ELR (cell line): ENCODE results near the gene ANO3.

Experiments
- DNase-seq: peaks from one replicate; pipeline ENCODE4 v3.0.0-alpha.2; 2015; ENCODE audit warnings: low read depth

ANO3 gene

DNA sequence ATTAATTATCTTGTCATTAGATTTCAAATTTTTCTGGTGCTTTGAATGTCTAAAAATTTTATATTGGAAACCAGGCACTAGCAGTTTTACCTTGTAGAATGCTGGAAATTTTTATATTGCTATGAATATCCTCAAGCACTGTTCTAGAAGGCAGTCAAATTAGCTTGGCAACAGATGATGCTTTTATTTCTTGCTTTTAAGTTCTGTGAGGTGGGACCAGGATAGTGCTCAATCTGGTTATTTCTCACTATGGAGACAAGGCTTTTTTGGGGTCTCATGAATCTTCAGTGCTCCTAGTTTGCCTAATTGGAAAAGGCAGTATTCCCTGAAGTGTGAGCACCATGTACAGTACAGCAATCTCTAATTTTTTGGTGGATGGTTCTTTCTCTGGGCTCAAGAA lies 27.1 kb downstream of the ANO3 start:
- DNase-seq = no peak

DNA sequence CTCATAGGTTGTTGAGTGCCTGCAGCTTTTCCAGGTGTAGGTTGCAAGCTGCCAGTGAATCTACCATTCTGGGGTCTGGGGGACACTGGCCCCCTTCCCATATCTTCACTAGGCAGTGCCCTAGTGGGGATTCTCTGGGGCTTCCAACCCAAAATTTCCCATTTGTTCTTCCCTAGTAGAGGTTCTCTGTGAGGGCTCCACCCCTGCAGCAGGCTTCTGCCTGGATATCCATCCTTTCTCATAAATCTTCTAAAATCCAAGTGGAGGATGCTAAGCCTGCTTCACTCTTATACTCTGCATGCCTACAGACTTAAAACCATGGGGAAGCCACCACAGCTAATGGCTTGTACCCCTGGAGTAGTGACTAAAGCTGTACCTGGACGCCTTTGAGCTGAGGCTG lies 33.4 kb downstream of the ANO3 start:
- DNase-seq = no peak

DNA sequence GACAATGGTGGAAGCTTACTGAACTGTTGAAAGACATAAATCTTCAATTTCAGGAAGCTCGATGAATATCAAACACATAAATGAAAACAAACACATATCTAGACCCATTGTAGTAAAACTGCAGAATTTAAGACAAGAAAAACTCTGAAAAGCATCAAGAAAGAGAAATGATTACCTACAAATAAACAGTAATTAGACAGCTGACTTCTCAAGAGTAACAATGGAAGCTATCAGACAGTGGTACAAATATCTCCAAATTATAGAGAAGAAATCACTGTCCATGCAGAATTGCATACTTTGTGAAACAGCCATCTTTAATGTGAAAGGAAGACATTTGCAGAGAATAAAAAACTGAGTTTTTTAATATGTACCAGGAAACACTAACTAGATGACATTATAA lies 45.7 kb downstream of the ANO3 start:
- no peak for DNase-seq

DNA sequence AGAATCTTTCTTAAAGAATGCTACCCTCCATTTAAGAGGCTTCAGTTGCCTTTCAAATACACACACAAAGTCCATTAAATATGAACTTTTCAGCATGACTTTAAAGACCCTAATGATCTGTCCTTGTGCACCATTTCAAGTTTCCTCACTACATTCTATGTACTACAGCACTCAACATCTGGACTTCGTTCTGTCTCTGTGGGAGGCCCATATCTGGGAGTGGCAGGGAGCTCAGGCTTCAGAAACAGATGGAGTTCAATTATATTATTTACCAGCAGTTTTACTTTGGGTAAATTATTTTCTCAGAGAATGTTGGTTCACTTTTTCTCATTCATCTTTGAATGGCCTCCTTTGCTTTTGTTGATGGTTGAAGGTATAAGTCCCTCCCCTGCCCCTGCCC lies 67.4 kb downstream of the ANO3 start:
- DNase-seq = no peak

DNA sequence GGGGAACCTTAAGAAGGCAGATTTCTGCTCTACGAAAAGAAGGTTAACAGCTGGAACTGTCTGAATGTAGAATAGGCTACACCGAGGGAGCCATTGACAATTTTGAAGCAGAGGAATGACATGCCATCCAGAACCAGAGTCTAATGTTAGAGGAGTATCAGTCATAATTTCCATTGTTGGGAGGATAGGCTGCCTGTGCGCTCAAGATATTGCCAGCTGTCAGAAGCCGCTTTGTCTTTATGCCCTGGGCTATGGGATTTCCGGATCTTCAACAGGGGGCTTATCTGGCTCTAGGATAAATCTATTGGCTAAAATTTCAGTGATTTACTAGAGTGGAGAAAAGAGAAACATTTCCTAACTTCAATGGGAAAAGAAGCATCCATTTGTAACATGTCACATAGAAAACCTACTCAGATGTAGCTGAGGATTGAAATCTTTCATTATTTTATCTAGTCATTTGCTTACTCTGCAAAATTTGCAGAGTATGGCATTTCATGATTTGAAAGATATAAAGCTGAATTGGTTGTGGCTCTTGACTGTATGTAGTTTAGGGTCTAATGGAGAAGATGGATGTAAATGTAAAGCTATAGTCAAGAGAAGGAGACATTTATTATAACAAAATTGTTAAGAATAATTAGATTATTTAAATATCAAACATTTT lies 78.9 kb downstream of the ANO3 start:
- DNase-seq = no peak

DNA sequence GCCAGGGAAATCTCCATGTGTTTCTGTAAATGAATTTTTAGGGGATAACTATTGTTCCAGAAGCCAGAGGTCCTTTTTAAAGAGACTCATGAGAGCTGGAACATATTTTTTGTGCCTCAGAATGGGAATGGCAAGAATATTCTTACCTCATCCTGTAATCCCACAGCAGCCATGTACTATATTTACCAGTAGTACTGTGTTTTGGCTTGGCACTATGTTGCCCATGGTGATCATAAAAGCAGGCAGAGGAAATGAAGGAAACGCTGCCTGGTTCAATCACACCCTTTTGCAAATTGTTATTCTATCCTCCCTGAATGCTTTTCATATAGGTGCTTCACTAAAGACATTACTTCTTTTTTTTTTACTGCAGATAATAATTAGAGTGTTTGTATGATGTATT lies 81.0 kb downstream of the ANO3 start:
- no peak for DNase-seq

DNA sequence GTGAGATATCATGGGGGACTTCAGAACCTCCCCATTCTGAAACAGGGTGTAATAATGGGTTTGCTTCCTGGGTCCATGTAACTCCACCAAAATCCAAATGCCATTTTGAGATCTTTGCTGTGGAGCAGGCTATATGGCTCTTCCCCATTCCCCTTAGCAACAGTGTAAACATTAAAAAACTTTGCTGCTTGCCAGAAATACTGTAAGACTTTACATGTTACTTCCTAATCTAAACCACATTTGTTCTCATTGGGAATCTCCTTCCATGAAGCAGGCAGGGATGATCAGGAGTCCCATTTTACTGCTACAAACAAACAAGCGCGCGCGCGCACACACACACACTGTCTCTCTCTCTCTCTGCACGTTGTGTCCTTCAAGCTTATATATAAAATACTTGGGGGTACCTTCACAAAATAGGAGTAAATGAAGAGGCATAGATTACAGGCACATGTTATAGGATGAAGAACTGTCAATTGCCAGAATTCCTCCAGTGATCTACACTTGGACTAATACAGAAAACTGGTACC lies 86.5 kb downstream of the ANO3 start:
- no peak for DNase-seq

DNA sequence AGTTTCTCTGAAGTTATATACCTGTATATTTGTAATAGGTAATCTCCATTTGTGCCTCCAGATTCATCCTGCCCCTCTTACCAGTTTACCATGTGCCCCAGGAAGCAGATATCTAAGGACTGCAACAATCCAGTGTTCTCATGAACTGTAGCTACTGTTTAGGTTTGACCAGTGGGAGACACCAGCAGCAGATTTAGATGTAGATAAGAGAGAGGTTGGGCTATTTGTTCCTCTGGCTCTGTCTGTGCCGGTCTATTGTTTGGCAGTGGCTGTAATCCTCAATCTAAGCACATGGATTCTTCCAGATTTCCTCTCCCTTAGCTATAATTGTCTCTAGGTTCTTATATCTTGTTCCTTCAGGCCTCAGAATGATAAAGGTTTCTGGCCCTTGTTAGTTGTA lies 88.4 kb downstream of the ANO3 start:
- DNase-seq = no peak

DNA sequence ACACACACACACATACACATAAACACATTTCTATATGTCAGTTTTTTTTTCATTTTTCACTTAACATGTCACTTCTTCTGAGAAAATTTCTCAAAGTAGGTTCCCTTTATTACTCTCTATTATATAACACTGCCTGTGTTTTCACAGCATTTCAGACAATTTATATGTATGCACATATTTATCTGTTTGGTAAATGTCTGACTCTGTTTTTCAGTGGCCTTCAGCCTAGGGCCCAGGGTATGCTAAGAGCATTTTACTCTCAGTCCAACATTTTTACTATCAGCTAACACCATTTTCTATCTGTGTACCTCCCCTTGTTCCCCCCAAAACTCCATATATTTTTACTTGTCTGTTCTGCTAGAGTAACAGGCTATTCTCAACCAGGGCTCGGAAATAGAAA lies 92.3 kb downstream of the ANO3 start:
- DNase-seq = no peak

DNA sequence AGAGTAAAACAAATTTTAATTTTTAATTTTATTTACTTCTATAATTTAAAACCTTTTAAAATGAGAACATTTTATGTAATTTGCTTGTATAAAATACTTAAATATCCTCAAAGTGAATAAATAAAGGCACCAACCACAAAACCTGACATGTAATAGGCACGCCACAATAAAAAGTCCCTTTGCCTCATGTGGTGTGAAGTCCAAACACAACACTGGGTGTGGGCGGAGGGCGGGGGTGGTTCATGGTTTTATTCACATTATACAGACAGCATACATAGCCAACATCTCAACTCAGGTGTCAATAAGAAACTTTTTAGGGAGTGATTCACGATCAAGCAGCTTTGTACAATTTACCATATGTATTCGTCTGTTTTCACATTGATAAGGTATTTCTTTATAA lies 107.9 kb downstream of the ANO3 start:
- no peak for DNase-seq

DNA sequence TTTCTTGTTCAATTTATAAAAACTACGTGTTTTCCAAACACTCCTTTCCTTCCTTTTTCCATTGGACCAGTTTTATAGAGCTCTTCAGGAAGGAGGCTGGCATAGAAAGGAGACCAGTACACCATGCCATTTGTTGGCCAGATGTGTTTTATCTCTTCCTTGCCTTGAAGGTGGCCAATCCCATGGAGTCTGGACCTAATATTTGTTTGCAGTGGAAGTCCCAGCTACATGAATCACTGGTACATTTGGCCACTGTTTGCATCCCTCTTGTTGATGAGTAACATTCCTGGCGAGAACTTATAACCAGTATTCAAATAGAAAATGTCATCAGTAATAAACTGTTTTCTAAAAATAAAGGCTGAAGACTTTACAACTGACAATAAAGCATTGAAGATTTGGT lies 110.2 kb downstream of the ANO3 start:
- DNase-seq = no peak

DNA sequence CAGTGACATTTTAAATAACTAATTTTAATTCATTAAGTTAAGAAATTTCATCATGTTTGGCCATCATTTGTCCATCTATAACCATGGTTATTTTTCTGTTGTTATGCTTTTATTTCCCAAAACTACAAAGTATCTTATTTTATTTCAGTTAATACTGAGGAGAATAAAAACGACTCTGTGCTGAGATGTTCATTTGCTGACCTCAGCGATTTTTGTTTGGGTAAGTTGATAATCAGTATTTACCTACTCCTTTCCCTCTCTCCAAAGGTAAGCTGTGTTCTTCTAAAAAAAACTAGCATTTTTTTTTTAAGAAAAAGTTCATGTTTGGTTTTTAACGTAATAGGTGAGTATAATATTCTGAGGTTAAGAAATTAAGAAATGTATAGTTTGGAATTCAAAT lies 111.7 kb downstream of the ANO3 start:
- DNase-seq = no peak

DNA sequence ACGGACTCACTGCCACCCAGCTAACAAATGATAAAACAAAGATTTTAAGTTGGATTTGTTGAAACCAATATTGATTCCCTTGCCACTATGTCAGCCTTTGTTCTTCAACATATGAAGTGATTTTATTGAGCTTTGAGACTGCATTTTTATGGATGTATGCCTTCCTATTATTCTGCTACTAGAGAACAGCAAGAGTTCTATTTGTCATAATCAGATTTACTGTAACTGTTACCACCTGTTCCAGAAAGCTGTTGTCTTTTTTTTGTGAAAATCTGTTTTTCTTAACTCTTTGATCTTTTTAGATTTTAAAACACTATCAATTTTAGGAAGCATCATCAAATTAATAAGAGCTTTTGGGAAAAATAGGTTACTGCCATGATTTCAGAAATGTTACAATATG lies 125.7 kb downstream of the ANO3 start:
- DNase-seq = no peak

DNA sequence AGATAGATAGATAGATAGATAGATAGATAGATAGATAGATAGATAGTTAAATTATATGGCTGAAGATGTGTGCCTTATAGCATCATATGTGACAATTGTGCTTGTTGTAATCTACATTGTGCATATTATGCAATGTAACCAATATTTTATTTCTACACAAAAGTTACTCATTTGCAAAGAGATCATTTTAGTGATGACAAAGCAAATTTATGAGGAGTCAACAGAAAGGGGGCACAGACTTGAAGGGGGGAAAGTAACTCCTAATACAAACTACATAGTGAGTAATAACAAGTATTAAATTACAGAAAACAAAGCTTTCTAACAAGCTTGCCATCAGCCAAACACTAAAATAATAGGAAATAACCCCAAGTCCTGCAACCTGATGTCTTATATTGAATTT lies 133.3 kb downstream of the ANO3 start:
- DNase-seq = no peak

DNA sequence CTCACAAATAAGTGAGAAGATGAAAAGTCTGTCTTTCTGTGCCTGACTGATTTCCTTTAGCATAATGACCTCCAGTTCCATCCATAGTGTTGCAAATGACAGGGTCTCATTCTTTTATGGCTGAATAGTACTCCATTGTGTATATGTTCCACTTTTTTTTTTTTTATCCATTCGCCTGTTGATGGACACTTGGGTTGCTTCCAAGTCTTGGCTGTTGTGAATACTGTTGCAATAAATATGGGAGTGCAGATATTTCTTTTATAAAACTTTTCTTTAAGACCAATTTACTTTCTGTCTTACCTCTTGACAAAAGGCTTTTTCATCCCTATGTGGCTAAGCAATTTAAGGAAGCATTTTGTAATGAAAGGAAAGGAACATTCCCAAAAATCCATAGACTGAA lies 135.6 kb downstream of the ANO3 start:
- no peak for DNase-seq

DNA sequence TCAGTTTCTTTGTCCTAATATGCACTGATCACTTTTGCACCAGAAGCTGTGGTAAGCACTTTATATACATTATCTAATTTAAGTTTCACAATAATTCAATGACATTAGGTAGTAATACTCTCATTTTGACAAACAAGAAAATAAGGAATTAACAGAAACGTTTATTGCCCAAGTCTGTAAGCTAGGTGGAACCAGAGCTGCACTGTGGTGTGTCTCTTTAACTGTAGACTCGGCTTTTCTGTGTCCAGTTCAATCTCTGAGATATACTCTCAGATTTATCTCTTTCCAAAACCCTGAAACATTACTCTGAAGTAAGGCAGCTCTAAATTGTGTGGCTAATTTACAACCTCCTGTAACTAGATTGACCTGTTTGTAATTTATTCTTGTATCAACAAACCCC lies 139.1 kb downstream of the ANO3 start:
- DNase-seq = no peak

DNA sequence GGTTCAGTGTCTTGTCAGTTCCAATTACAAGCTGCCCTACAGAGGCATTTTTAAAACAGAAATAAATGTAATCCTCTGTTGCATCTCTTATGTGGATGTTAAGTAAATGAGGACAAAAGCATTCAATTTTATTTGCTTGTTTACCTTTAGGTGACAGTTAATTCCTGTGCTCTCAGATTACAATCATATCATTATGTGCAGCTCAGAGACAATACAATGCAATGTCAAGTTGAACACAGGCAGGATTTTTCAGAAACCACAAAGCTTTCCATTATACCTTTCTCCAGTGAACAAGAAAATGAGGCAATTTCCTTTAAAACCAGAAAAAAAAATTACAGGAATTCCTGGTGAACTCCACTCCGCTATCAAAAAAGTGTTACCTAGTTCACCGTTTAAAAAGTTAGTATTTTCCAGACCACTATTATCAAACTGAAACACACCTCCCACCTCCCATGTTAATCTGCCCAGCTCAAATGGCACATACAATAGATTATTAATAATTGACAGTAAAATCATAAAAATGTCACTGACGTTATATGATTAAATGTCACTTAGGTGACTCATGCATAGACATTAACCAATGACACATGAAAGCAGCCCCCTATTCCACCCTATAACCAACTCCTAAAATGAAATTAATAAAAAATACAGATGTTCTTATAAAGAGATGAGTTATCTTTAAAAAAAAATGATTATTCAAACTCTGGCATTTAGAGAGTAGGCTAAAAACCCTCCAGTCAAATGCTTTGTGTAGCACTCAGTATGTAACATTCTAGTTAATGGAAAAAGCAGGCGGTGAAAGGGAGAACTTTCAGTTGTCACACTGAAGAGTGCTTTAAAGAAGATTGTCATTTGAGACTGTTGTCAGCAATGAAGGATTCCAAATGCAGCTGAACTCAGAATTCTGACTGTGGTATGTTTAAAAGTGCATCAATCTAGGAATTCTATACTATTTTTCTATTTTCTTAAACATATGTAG lies 141.6 kb downstream of the ANO3 start:
- DNase-seq = no peak

DNA sequence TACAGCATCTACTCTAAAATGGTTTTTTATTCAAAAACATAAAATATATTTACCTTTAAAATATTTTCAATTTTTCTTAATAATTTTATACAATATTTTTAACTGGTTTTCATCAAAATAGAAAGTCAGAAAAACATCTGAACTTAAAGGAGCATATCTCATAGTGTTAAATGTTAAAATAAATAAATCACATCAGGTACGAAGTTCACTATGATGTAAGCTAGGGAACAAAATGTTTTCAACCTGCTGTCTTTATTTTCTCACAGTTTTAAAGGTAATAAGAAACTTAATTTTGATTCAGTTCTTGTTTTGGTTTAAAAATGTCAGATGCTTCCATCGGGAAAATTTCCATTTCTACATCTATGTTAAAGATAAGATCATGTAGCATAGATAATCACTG lies 142.5 kb downstream of the ANO3 start:
- DNase-seq = no peak

DNA sequence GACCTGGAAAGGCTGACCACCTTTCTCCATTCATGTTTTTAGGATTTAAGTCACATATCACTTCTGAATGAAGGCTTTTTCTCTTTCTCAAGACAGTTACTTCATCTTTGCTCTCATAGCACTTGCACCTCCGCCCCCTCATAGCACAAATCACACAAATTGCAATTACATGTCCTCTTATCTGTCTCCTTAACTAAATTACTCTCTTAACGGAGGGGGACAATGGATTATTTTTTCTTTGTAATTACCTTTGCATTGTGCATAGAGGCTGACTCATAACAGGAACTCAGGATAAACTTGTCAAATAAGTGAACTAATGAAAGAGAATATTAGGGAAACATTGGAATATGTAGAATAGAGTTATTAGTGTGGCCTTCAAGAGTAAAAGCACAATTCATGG lies 145.5 kb downstream of the ANO3 start:
- DNase-seq = no peak

DNA sequence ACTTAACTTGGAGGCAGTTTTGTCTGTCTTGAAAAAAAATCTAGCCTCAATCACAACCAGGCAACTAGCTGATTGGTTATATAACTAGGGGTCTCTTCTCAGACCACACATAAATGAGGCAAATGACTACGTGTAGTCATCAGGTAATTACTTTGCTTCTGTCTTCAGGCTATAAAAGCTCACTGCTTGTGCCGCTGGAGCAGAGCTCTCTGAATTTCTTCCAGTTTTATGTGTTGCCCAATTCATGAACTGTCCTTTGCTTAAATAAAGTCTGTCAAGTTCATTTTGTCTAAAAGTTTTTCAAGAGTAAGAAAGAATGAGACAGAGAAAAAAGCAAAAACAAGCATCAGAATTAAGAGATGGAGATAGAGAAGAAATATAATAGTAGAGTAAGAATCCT lies 146.8 kb downstream of the ANO3 start:
- DNase-seq = no peak

DNA sequence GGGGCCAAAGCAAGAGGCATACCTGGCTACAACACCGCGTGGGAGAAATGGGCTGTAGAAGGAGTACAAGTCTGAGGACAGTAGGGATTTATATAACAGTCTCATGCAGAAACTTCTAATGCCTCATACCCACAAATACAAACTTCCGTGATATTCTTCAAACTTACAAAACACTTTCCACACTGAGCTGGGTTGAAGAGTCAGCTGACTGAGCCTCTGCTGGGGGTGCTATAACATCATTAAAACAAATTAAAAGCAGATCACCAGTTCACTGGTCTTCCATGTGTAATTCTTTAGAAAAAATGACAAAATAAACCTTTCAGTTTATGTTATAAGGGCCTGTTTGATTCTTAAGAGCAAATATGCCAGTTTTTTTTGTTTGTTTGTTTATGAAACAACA lies 148.1 kb downstream of the ANO3 start:
- no peak for DNase-seq

DNA sequence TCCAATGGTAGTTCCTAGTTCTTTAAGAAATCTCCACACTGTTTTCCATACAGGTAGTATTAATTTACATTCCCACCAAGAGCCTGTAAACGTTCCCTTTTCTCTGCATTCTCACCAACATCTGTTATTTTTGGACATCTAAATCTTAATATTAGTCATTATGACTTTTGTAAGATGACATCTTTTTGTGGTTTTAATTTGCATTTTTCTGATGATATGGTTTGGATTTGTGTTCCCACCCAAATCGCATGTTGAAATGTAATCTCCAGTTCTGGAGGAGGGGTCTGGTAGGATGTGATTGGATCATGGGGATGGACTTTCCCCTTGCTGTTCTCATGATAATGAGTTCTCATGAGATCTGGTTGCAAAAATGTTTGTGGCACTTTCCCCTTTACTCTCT lies 151.2 kb downstream of the ANO3 start:
- no peak for DNase-seq

DNA sequence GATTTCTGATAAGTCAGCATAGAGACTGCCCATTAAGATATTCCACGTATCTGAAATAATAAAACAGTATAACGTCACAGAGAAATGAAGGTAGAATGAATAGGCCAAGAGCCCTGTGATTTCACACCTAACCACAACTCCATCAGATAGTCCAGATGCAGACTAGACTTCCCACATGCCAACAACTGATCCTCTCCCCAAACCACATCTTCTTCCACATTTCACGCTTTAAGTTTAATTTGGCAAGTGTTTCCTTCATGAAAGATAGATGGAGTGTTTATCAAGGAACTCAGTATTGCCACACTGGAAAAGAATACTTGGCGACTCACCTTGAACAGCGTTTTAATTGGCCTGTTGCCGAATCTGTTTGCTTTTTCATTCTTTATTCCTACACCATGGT lies 158.6 kb downstream of the ANO3 start:
- DNase-seq = no peak
